CD14-positive monocyte (primary cell): Measurements from ENCODE around the gene ZNF747. TPM values are rescaled to one million over a fixed set of nuclear protein-coding genes. Genes with fewer than 3 reads are reported as not detected.

Experiments used
- DNase-seq, 3 donors: peaks; one replicate each; pipeline ENCODE4 v3.0.0-alpha.2; 2011 to 2022
- H2AFZ ChIP-seq: 2 replicates; pipeline ENCODE4 v1.6.0; 2012; ENCODE audit warnings: mild to moderate bottlenecking, low read depth, low read length, inconsistent platforms; ENCODE audit not compliant: insufficient read depth, poor library complexity, severe bottlenecking
- H3K27ac ChIP-seq, 2 donors: 1 replicate in 1 of 2; 2 replicates in 1 of 2; pipeline ENCODE4 v1.5.1; 2012 to 2013; ENCODE audit warnings: low read length in 2 of 2, control low read depth in 1 of 2, inconsistent platforms in 1 of 2, low read depth in 1 of 2, mild to moderate bottlenecking in 1 of 2
- H3K27me3 ChIP-seq, 2 donors: one replicate each; pipeline versions ENCODE4 v1.6.0 to v1.6.1; 2011 to 2013; ENCODE audit warnings: low read length in 2 of 2; ENCODE audit not compliant: control insufficient read depth in 2 of 2, insufficient read depth in 2 of 2
- H3K36me3 ChIP-seq, 2 donors: replicated peaks in 1 of 2; 1 replicate in 1 of 2; 2 replicates in 1 of 2; pipeline versions ENCODE4 v1.5.1 to v1.6.1; 2012 to 2013; ENCODE audit warnings: low read length in 2 of 2, control low read depth in 1 of 2, inconsistent platforms in 1 of 2, mild to moderate bottlenecking in 1 of 2; ENCODE audit not compliant: insufficient read depth in 2 of 2, control insufficient read depth in 1 of 2
- H3K4me1 ChIP-seq, 2 donors: 1 replicate in 1 of 2; 2 replicates in 1 of 2; pipeline versions ENCODE4 v1.5.1 to v1.6.1; 2012 to 2013; ENCODE audit warnings: low read length in 2 of 2, control low read depth in 1 of 2, inconsistent platforms in 1 of 2, mild to moderate bottlenecking in 1 of 2, moderate library complexity in 1 of 2; ENCODE audit not compliant: insufficient read depth in 2 of 2, control insufficient read depth in 1 of 2
- H3K4me2 ChIP-seq: replicated peaks from 2 replicates; pipeline ENCODE3; 2012; ENCODE audit warnings: low read length, moderate library complexity, mild to moderate bottlenecking; ENCODE audit not compliant: poor library complexity, severe bottlenecking; ENCODE audit errors: extremely low read depth
- H3K4me3 ChIP-seq, 3 experiments: fragments of 200-600 bp in 1 of 3; sonication (generic) in 1 of 3; replicated peaks in 1 of 3; 1 replicate in 2 of 3; 2 replicates in 1 of 3; pipeline ENCODE4 v1.5.1; 2011 to 2013; ENCODE audit warnings: low read length in 3 of 3, mild to moderate bottlenecking in 3 of 3, control low read depth in 2 of 3, low read depth in 2 of 3, inconsistent platforms in 1 of 3, moderate library complexity in 1 of 3
- H3K79me2 ChIP-seq: 2 replicates; pipeline ENCODE4 v1.6.0; 2012; ENCODE audit warnings: mild to moderate bottlenecking, control low read depth, inconsistent platforms, low read length, moderate library complexity; ENCODE audit not compliant: insufficient read depth
- H3K9ac ChIP-seq: 2 replicates; pipeline ENCODE4 v1.6.0; 2017; ENCODE audit warnings: low read length, mild to moderate bottlenecking; ENCODE audit not compliant: insufficient read depth, poor library complexity, severe bottlenecking
- H3K9me3 ChIP-seq, 2 donors: replicated peaks in 1 of 2; 1 replicate in 1 of 2; 2 replicates in 1 of 2; pipeline versions ENCODE4 v1.5.1 to v1.6.1; 2012 to 2013; ENCODE audit warnings: low read length in 2 of 2, control low read depth in 1 of 2; ENCODE audit not compliant: control insufficient read depth in 1 of 2, insufficient read depth in 1 of 2
- H4K20me1 ChIP-seq: 2 replicates; pipeline ENCODE4 v1.6.0; 2012; ENCODE audit warnings: mild to moderate bottlenecking, low read length, control low read depth, moderate library complexity; ENCODE audit not compliant: insufficient read depth
- H3K27ac Mint-ChIP-seq, 7 donors: one replicate each; pipeline ENCODE4 v1.8.0; 2020; ENCODE audit warnings: mild to moderate bottlenecking in 7 of 7, mixed read lengths in 7 of 7, moderate library complexity in 6 of 7, inconsistent platforms in 2 of 7
- H3K27me3 Mint-ChIP-seq, 3 donors: one replicate each; pipeline ENCODE4 v1.8.0; 2021 to 2022; ENCODE audit warnings: low read depth in 3 of 3, mild to moderate bottlenecking in 3 of 3, mixed read lengths in 3 of 3, moderate library complexity in 3 of 3, inconsistent platforms in 1 of 3
- H3K36me3 Mint-ChIP-seq, 2 donors: one replicate each; pipeline ENCODE4 v1.8.0; 2020; ENCODE audit warnings: mixed read lengths in 2 of 2, inconsistent platforms in 1 of 2, mild to moderate bottlenecking in 1 of 2
- H3K4me1 Mint-ChIP-seq: one replicate; pipeline ENCODE4 v1.8.0; 2020; ENCODE audit warnings: mild to moderate bottlenecking, mixed read lengths
- H3K4me3 Mint-ChIP-seq, 2 donors: one replicate each; pipeline ENCODE4 v1.8.0; 2020; ENCODE audit warnings: mild to moderate bottlenecking in 2 of 2, mixed read lengths in 2 of 2, moderate library complexity in 1 of 2
- H3K9me3 Mint-ChIP-seq, 7 donors: one replicate each; pipeline ENCODE4 v1.8.0; 2020 to 2022; ENCODE audit warnings: mixed read lengths in 7 of 7, mild to moderate bottlenecking in 6 of 7, moderate library complexity in 6 of 7, inconsistent platforms in 2 of 7
- WGBS: methylation state at CpG from one replicate; pipeline ENCODE4 v1.1.5; 2013; ENCODE audit warnings: missing lambda C conversion rate; ENCODE audit not compliant: insufficient coverage; 5-methylcytosine and 5-hydroxymethylcytosine counted together
- intact Hi-C, 2 donors: fragments of 100-400 bp; cut with micrococcal nuclease; formaldehyde crosslinking; loops; one replicate each; pipeline versions ENCODE4 v1.15.0 to v1.15.1; 2023
- polyA plus RNA-seq, 3 donors: library from polyadenylated mRNA; depleted of rRNA in 1 of 3; unstranded in 2 of 3; stranded (reverse) in 1 of 3; fragments of 300-500 nt in 2 of 3; fragments of >200 nt in 1 of 3; fragmentation: Illumina TruSeq in 2 of 3; gene quantifications; 1 replicate in 2 of 3; 2 replicates in 1 of 3; pipeline ENCODE4 v1.2.3, GENCODE V29; 2012 to 2021
- TF ChIP-seq, protein P1 (sequence below): fragments of 200-600 bp; IDR thresholded peaks from one replicate; pipeline ENCODE4 v1.8.0; 2022; ENCODE audit warnings: antibody characterized with exemption, mild to moderate bottlenecking

Gene ZNF747
- polyA plus RNA-seq, 3 donors = 4.1 to 6.6 (median 4.4) TPM

DNA sequence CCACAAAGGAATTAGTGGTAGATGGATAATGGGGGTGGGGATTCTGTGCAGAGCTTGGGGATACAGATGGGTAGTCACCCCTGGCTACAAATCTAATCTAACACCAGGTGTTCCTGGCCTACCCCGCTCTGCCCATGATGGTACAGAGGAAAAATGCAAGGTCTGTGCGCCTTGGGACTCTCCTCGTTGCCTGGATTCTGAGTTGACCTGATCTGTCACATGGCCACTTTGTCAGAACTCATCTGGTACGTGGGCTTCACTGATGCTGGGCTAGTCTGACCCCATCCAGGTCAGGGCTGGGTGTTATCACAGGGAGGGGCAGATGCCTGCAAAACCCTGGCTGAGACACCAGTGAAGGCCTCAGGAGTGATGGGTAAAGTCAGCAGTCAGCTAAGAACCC is 18.3 kb upstream of the ZNF747 start:
- peak overlapping the region in 5 of 7 donors; percentile 21 to 75 (median 45) for H3K27ac Mint-ChIP-seq
- Histone ChIP-seq H3K4me2 (no peak overlapping the region), H3K4me3 (no peak overlapping the region), H3K9ac (no peak overlapping the region), H3K27me3 (no peaks in the 10 kb centered on the region), H3K27ac (peak overlapping the region in 1 of 2 donors; percentile 10), H3K4me1 (peaks cover 19 to 26% of the 10 kb centered on the region in 2 donors), H4K20me1 (peaks cover 6% of the 10 kb centered on the region), H2AFZ (no peak overlapping the region), H3K79me2 (peaks cover 32% of the 10 kb centered on the region), H3K36me3 (peaks cover 12 to 16% of the 10 kb centered on the region in 2 donors), H3K9me3 (no peaks in the 10 kb centered on the region)
- H3K36me3 Mint-ChIP-seq = peaks cover 18 to 34% of the 10 kb centered on the region in 2 donors
- intact Hi-C loops = loop anchor here in 1 of 2 donors (10.0 kb wide), 1 partner anchor 62 kb away; the partner anchor contains the start of gene ZNF689
- peaks cover 0 to 2% (median 0%) of the 10 kb centered on the region in 3 donors for H3K27me3 Mint-ChIP-seq
- H3K4me1 Mint-ChIP-seq = peaks cover 23% of the 10 kb centered on the region
- no peak overlapping the region for H3K4me3 Mint-ChIP-seq
- TF ChIP-seq, protein P1, sequence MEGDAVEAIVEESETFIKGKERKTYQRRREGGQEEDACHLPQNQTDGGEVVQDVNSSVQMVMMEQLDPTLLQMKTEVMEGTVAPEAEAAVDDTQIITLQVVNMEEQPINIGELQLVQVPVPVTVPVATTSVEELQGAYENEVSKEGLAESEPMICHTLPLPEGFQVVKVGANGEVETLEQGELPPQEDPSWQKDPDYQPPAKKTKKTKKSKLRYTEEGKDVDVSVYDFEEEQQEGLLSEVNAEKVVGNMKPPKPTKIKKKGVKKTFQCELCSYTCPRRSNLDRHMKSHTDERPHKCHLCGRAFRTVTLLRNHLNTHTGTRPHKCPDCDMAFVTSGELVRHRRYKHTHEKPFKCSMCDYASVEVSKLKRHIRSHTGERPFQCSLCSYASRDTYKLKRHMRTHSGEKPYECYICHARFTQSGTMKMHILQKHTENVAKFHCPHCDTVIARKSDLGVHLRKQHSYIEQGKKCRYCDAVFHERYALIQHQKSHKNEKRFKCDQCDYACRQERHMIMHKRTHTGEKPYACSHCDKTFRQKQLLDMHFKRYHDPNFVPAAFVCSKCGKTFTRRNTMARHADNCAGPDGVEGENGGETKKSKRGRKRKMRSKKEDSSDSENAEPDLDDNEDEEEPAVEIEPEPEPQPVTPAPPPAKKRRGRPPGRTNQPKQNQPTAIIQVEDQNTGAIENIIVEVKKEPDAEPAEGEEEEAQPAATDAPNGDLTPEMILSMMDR = no peak
- no peak for DNase-seq
- no peaks in the 10 kb centered on the region for H3K9me3 Mint-ChIP-seq
- WGBS = 100% methylated on average over 4 of the region's 4 CpGs

DNA sequence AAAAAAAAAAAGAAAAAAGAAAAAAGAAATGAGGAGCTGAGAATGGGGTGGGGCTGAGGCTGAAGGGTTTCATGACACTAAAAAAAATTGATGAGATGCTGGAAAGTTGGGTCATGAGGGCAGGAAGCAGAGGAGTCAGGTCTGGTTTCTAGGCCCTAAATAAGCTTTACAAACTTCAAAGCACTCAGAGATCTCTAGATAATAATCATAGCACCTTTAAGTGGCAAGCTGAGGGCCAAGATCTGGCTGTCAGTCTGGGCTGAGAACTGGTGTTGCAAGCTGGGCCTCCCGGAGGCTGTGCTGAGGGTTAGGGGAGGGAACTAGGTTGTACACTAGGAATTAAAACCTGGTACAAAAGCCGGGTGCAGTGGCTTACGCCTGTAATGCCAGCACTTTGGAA is 17.1 kb upstream of the ZNF747 start:
- H3K4me2 ChIP-seq = no peak overlapping the region
- H3K79me2 ChIP-seq = peaks cover 20% of the 10 kb centered on the region
- H3K27ac ChIP-seq = no peak overlapping the region
- DNase-seq = no peak
- H3K4me1 ChIP-seq = peaks cover 11 to 22% of the 10 kb centered on the region in 2 donors
- TF ChIP-seq, protein P1 = no peak
- intact Hi-C loops = loop anchor here in 1 of 2 donors (10.0 kb wide), 1 partner anchor 63 kb away; the partner anchor contains the start of gene ZNF689
- no peaks in the 10 kb centered on the region for H3K9me3 Mint-ChIP-seq
- H3K4me1 Mint-ChIP-seq = peaks cover 18% of the 10 kb centered on the region
- H3K27ac Mint-ChIP-seq = peak overlapping the region in 2 of 7 donors; percentile 19 to 36
- H3K27me3 ChIP-seq = no peaks in the 10 kb centered on the region
- WGBS = 42% methylated on average over 2 of the region's 3 CpGs
- peaks cover 12 to 16% of the 10 kb centered on the region in 2 donors for H3K36me3 ChIP-seq
- no peak overlapping the region for H3K9ac ChIP-seq
- peaks cover 18 to 34% of the 10 kb centered on the region in 2 donors for H3K36me3 Mint-ChIP-seq
- peaks cover 6% of the 10 kb centered on the region for H4K20me1 ChIP-seq
- no peak overlapping the region for H3K4me3 Mint-ChIP-seq
- no peaks in the 10 kb centered on the region for H3K9me3 ChIP-seq
- H2AFZ ChIP-seq = no peak overlapping the region
- H3K4me3 ChIP-seq = no peak overlapping the region
- peaks cover 0 to 2% (median 0%) of the 10 kb centered on the region in 3 donors for H3K27me3 Mint-ChIP-seq
